T-cell (primary cell): ENCODE data around the gene OR51A4. TPM values are rescaled to one million over a fixed set of nuclear protein-coding genes. Genes with fewer than 3 reads are reported as not detected.

Experiments used
- ATAC-seq, 4 experiments: fragments of 200-7000 bp in 3 of 4; fragments of 150-1000 bp in 1 of 4; cut with Tn5 transposase; replicated peaks in 1 of 4; 1 replicate in 3 of 4; 2 replicates in 1 of 4; pipeline ENCODE4 v1.10.0; 2021; ENCODE audit warnings: moderate library complexity in 3 of 4, mild to moderate bottlenecking in 2 of 4, moderate number of reproducible peaks in 1 of 4
- CTCF ChIA-PET, 2 donors: fragments of 300-600 bp; sonication (Branson Sonifier 250); formaldehyde crosslinking; loops; one replicate each; lab custom pipeline; 2022; ENCODE audit warnings: antibody characterized with exemption in 2 of 2; lab: Charles Lee
- POLR2A ChIA-PET, 2 donors: fragments of 300-600 bp; sonication (Branson Sonifier 250); formaldehyde crosslinking; loops; one replicate each; lab custom pipeline; 2022; ENCODE audit warnings: antibody characterized with exemption in 2 of 2; lab: Charles Lee
- DNase-seq, 35 experiments: peaks; one replicate each; pipeline versions ENCODE4 v3.0.0 to v3.0.0-alpha.2; 2013 to 2023
- H3K27ac ChIP-seq: one replicate; pipeline ENCODE4 v1.5.1; 2013; ENCODE audit warnings: low read length
- H3K27me3 ChIP-seq, 2 experiments: replicated peaks in 1 of 2; 1 replicate in 1 of 2; 2 replicates in 1 of 2; pipeline versions ENCODE4 v1.6.1 to v1.7.0; 2013; ENCODE audit warnings: low read length in 1 of 2, mixed read lengths in 1 of 2; ENCODE audit not compliant: control insufficient read depth in 2 of 2, insufficient read depth in 2 of 2; ENCODE audit errors: extremely low read depth in 1 of 2
- H3K36me3 ChIP-seq, 2 donors: 1 replicate in 1 of 2; 2 replicates in 1 of 2; pipeline versions ENCODE4 v1.6.1 to v1.7.0; 2013; ENCODE audit warnings: low read length in 1 of 2; ENCODE audit not compliant: control insufficient read depth in 2 of 2, insufficient read depth in 1 of 2; ENCODE audit errors: extremely low read depth in 1 of 2
- H3K4me1 ChIP-seq, 2 experiments: 1 replicate in 1 of 2; 2 replicates in 1 of 2; pipeline versions ENCODE4 v1.6.1 to v1.7.0; 2013; ENCODE audit warnings: low read length in 2 of 2, mixed read lengths in 1 of 2; ENCODE audit not compliant: insufficient read depth in 2 of 2, control insufficient read depth in 1 of 2; ENCODE audit errors: extremely low read depth in 1 of 2
- H3K4me3 ChIP-seq, 2 donors: 1 replicate in 1 of 2; 2 replicates in 1 of 2; pipeline versions ENCODE4 v1.5.1 to v1.7.0; 2013; ENCODE audit warnings: mild to moderate bottlenecking in 2 of 2, low read length in 1 of 2, moderate library complexity in 1 of 2; ENCODE audit not compliant: control insufficient read depth in 1 of 2; ENCODE audit errors: extremely low read depth in 1 of 2
- H3K9me3 ChIP-seq: 2 replicates; pipeline ENCODE4 v1.7.0; 2013
- H3K27ac Mint-ChIP-seq, 2 donors: one replicate each; pipeline ENCODE4 v1.8.0; 2020 to 2021; ENCODE audit warnings: mild to moderate bottlenecking in 2 of 2, mixed read lengths in 2 of 2
- H3K27me3 Mint-ChIP-seq, 2 donors: one replicate each; pipeline ENCODE4 v1.8.0; 2021 to 2022; ENCODE audit warnings: mixed read lengths in 2 of 2
- H3K36me3 Mint-ChIP-seq: one replicate; pipeline ENCODE4 v1.8.0; 2021; ENCODE audit warnings: mixed read lengths
- H3K4me1 Mint-ChIP-seq, 3 donors: one replicate each; pipeline ENCODE4 v1.8.0; 2020 to 2022; ENCODE audit warnings: mixed read lengths in 3 of 3, mild to moderate bottlenecking in 1 of 3
- H3K4me3 Mint-ChIP-seq, 3 donors: one replicate each; pipeline ENCODE4 v1.8.0; 2020 to 2022; ENCODE audit warnings: mild to moderate bottlenecking in 3 of 3, mixed read lengths in 3 of 3, moderate library complexity in 3 of 3
- H3K9me3 Mint-ChIP-seq, 3 donors: one replicate each; pipeline ENCODE4 v1.8.0; 2020 to 2022; ENCODE audit warnings: mixed read lengths in 3 of 3
- WGBS: methylation state at CpG from one replicate; pipeline ENCODE4 v1.1.5; 2013; ENCODE audit warnings: missing lambda C conversion rate; ENCODE audit not compliant: insufficient coverage; 5-methylcytosine and 5-hydroxymethylcytosine counted together
- total RNA-seq, 35 experiments: library from RNA in 6 of 35; stranded (reverse) in 6 of 35; fragments of 120-200 nt in 1 of 35; gene quantifications; one replicate each; pipeline versions ENCODE4 v1.2.1 to v1.2.4 and lab custom pipeline; 2013 to 2026

OR51A4 gene
- total RNA-seq, 5 donors from 2014 or later (not counting 1 experiment from before 2014, with no cell fraction given): not detected

DNA sequence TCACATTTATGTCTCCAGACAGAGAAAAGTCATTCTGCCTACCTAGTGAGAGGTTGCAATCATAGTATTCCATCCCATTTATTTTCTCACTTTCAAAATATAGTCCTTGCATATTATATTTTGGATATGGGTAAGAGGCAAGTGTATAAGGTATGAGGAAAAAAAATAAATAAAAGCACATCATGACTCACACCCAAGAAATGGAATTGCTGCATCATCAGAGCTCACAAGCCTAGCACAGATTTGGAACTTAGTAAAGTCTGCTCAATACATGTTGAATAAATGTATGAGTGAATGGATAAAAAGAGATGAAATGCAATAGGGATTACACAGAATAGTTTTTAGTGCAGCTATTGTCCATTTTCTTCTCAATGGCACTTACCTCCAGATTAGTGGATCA is 20.8 kb downstream of the OR51A4 start:
- H3K27ac Mint-ChIP-seq: no peak overlapping the region
- no peaks in the 10 kb centered on the region for H3K27me3 ChIP-seq
- H3K9me3 ChIP-seq: no peaks in the 10 kb centered on the region
- H3K27ac ChIP-seq: no peak overlapping the region
- H3K36me3 Mint-ChIP-seq: no peaks in the 10 kb centered on the region
- peaks cover 7% of the 10 kb centered on the region in 2 donors for H3K27me3 Mint-ChIP-seq
- no peak overlapping the region for H3K4me3 Mint-ChIP-seq
- ChIA-PET POLR2A (no interaction called here), CTCF (no interaction called here)
- DNase-seq: no peak
- H3K4me3 ChIP-seq: no peak overlapping the region
- no peaks in the 10 kb centered on the region for H3K9me3 Mint-ChIP-seq
- no peaks in the 10 kb centered on the region for H3K4me1 Mint-ChIP-seq
- ATAC-seq: no peak
- H3K36me3 ChIP-seq: no peaks in the 10 kb centered on the region
- H3K4me1 ChIP-seq: no peaks in the 10 kb centered on the region

DNA sequence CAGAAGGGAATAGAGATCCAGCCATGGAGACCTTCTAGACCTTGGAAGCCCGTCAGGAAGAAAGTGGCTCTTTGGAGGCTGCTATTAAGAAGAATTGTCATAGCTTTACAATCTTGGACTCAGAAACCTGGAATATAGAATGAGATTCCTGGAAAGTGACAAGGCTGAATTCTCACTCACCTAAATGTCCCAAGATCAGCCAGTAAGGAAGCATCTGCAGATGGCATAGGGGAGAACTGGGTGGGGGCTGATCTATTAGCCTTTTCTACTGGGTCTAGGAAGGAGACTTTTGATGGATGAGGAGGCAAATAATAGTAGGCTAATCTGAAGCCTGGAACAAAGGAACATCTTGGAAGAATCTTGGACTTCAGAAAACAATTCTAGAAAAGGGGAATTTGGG is 23.2 kb downstream of the OR51A4 start, which contains the start of gene OR51G1:
Gene OR51G1, minus strand, starts transcription at position 101 of the 400 bp plus-strand sequence. Its CDS starts 0 bp downstream, at position 101.
- no peaks in the 10 kb centered on the region for H3K36me3 ChIP-seq
- no peaks in the 10 kb centered on the region for H3K36me3 Mint-ChIP-seq
- H3K4me1 ChIP-seq: no peaks in the 10 kb centered on the region
- ATAC-seq (no peak), DNase-seq (no peak)
- ChIA-PET CTCF (no interaction called here), POLR2A (no interaction called here)
- 60% methylated on average over 1 of the region's 1 CpG for WGBS
- peaks cover 7 to 8% of the 10 kb centered on the region in 2 donors for H3K27me3 Mint-ChIP-seq
- H3K4me1 Mint-ChIP-seq: no peaks in the 10 kb centered on the region
- H3K27ac ChIP-seq: no peak within 1 kb of the TSS
- no peaks in the 10 kb centered on the region for H3K9me3 Mint-ChIP-seq
- no peaks in the 10 kb centered on the region for H3K27me3 ChIP-seq
- no peaks in the 10 kb centered on the region for H3K9me3 ChIP-seq
- no peak within 1 kb of the TSS for H3K27ac Mint-ChIP-seq
- H3K4me3 ChIP-seq: no peak within 1 kb of the TSS
- no peak within 1 kb of the TSS for H3K4me3 Mint-ChIP-seq

DNA sequence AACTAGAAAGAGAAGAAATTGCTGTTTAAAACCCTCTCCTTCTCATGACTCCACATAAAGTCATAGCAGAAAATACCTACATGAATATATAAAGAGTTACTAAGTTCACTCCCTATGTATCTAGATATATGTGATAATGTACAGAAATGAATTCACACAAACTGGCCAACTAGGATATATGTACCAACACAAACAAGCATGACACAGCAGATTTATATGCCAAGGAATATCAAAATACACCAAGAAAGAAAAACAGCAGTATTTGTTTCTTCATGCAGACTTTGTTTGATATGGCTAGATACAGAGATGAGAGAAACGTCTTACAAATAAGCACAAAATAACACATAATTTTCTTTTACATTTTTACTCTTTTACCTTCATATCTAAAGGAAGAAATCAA is 25.1 kb downstream of the OR51A4 start:
- no peaks in the 10 kb centered on the region for H3K36me3 ChIP-seq

DNA sequence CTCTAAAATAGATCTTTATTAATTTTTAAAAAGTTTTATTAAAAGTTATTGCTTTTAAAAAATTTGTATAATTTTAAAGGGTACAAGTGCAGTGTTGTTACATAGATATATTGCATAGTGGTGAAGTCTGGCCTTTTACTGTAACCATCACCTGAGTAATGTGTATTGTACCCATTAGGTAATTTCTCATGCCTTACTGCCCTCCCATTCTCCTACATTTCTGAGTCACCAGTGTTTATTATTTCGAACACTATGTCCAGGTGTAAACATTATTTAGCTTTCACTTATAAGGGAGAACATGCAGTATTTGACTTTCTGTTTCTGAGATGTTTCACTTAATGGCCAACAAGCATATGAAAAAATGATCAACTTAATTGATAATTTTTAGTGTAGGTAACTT is 25.6 kb downstream of the OR51A4 start:
- WGBS: no CpG with 5 or more reads among the region's 1 CpG
- H3K36me3 ChIP-seq: no peaks in the 10 kb centered on the region
- H3K36me3 Mint-ChIP-seq: no peaks in the 10 kb centered on the region
- no peaks in the 10 kb centered on the region for H3K9me3 Mint-ChIP-seq
- no peaks in the 10 kb centered on the region for H3K4me1 ChIP-seq
- no peak overlapping the region for H3K27ac ChIP-seq
- H3K4me3 Mint-ChIP-seq: no peak overlapping the region
- no peak overlapping the region for H3K4me3 ChIP-seq
- H3K27ac Mint-ChIP-seq: no peak overlapping the region
- no peak for DNase-seq
- ChIA-PET POLR2A (no interaction called here), CTCF (no interaction called here)
- no peaks in the 10 kb centered on the region for H3K4me1 Mint-ChIP-seq
- H3K9me3 ChIP-seq: no peaks in the 10 kb centered on the region
- no peak for ATAC-seq
- peaks cover 7 to 14% of the 10 kb centered on the region in 2 donors for H3K27me3 Mint-ChIP-seq
- H3K27me3 ChIP-seq: no peaks in the 10 kb centered on the region

More for the DNA sequence above, 25.1 kb downstream of the OR51A4 start:
- POLR2A ChIA-PET: no interaction called here
- 29% methylated on average over 1 of the region's 1 CpG for WGBS
- H3K4me3 Mint-ChIP-seq: no peak overlapping the region
- no peak for ATAC-seq
- H3K27me3 Mint-ChIP-seq: peaks cover 7 to 14% of the 10 kb centered on the region in 2 donors
- no peak for DNase-seq
- CTCF ChIA-PET: no interaction called here
- Histone ChIP-seq H3K4me1 (no peaks in the 10 kb centered on the region), H3K27ac (no peak overlapping the region), H3K4me3 (no peak overlapping the region), H3K9me3 (no peaks in the 10 kb centered on the region), H3K27me3 (no peaks in the 10 kb centered on the region)
- H3K9me3 Mint-ChIP-seq: no peaks in the 10 kb centered on the region
- H3K27ac Mint-ChIP-seq: no peak overlapping the region
- H3K36me3 Mint-ChIP-seq: no peaks in the 10 kb centered on the region
- H3K4me1 Mint-ChIP-seq: no peaks in the 10 kb centered on the region

DNA sequence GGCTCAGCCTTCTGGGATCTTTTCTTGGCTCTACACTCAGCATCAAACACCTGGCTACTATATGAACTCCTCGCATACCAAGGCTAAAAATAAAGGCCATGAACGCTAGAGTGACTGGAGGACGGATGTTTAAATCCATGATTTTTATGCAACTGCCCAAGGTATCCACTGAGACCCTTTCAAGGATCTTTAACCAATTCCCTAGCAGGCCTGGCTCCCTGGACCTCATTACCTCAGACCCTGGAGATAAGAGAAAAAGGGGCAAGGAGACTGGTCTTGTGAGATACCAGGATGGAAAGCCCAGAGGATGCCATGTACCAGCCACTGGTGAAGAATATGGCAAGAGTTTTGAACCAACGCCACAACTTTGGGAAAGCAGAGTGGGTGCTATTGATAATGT is 28.2 kb downstream of the OR51A4 start, which contains the start of gene OR51G2:
Gene OR51G2, minus strand, starts transcription at position 101 of the 400 bp plus-strand sequence. CDS start 3,687 bp downstream, outside the sequence.
- Mint-ChIP-seq H3K36me3 (no peaks in the 10 kb centered on the region), H3K27ac (no peak within 1 kb of the TSS), H3K4me3 (no peak within 1 kb of the TSS), H3K27me3 (peaks cover 7 to 14% of the 10 kb centered on the region in 2 donors), H3K9me3 (no peaks in the 10 kb centered on the region), H3K4me1 (no peaks in the 10 kb centered on the region)
- WGBS: no CpG with 5 or more reads among the region's 4 CpGs
- ATAC-seq (no peak), DNase-seq (no peak)
- Histone ChIP-seq H3K4me1 (no peaks in the 10 kb centered on the region), H3K9me3 (no peaks in the 10 kb centered on the region), H3K4me3 (no peak within 1 kb of the TSS), H3K36me3 (no peaks in the 10 kb centered on the region), H3K27ac (no peak within 1 kb of the TSS), H3K27me3 (no peaks in the 10 kb centered on the region)
- CTCF ChIA-PET: no interaction called here
- POLR2A ChIA-PET: no interaction called here

DNA sequence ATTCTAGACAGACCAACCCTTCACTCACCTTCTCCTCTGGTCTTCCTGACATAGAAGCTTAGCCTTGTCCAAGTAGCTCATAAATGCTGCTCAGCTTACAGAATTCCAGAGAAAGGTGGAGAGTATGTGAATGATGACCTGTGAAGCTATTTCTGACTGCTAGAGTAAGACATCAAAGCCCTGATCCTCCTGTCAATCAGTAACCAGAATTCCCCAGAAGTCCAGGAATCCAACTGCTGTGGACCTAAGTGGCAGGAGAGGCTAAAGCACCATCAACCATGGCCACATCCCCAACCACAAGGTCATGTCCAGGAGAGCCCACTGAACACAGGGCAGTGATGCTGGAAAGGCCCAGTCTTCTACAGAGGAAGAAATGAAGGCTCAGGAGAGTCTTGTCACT is 30.8 kb downstream of the OR51A4 start:
- Histone ChIP-seq H3K27me3 (no peaks in the 10 kb centered on the region), H3K36me3 (no peaks in the 10 kb centered on the region), H3K9me3 (no peaks in the 10 kb centered on the region), H3K4me3 (no peak overlapping the region), H3K27ac (no peak overlapping the region), H3K4me1 (no peaks in the 10 kb centered on the region)
- Mint-ChIP-seq H3K4me3 (no peak overlapping the region), H3K36me3 (no peaks in the 10 kb centered on the region), H3K9me3 (no peaks in the 10 kb centered on the region), H3K27me3 (peaks cover 0 to 17% of the 10 kb centered on the region in 2 donors), H3K4me1 (no peaks in the 10 kb centered on the region), H3K27ac (no peak overlapping the region)
- ATAC-seq (no peak), DNase-seq (no peak)
- CTCF ChIA-PET: no interaction called here
- POLR2A ChIA-PET: no interaction called here

DNA sequence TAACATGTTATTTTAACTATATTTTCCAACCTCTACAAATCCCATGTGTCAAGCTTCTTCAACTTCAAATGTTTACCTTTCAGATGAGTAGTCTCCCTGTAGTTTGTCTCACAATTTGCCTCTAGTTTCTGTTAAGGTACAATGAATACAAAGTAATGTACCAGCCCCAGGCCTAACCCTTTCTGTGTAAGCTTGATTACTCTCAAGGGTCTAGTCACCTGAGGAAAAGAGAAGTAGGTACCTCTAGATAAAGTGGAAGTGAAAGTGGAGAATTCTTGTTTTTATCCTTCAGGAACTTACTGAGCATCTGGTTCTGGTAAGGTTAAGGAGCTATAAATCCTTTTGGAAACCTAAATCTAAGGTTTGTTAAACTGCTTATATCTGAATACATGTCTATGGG is 43.9 kb downstream of the OR51A4 start, which contains the start of gene OR51A7:
Gene OR51A7, plus strand, starts transcription at position 300 of the 400 bp plus-strand sequence. CDS start 3,587 bp downstream, outside the sequence.
- DNase-seq (no peak), ATAC-seq (no peak)
- ChIA-PET POLR2A (no interaction called here), CTCF (no interaction called here)
- H3K4me1 Mint-ChIP-seq: no peaks in the 10 kb centered on the region
- H3K36me3 Mint-ChIP-seq: no peaks in the 10 kb centered on the region
- H3K27me3 Mint-ChIP-seq: peaks cover 0 to 6% of the 10 kb centered on the region in 2 donors
- H3K4me3 Mint-ChIP-seq: no peak within 1 kb of the TSS
- H3K27me3 ChIP-seq: no peaks in the 10 kb centered on the region
- H3K27ac Mint-ChIP-seq: no peak within 1 kb of the TSS
- no peak within 1 kb of the TSS for H3K4me3 ChIP-seq
- H3K27ac ChIP-seq: no peak within 1 kb of the TSS
- H3K4me1 ChIP-seq: no peaks in the 10 kb centered on the region
- H3K36me3 ChIP-seq: no peaks in the 10 kb centered on the region
- H3K9me3 ChIP-seq: no peaks in the 10 kb centered on the region
- H3K9me3 Mint-ChIP-seq: peaks cover 0 to 9% (median 0%) of the 10 kb centered on the region in 3 donors
